ENCODE measurements around the gene GUCA1A.

DNA sequence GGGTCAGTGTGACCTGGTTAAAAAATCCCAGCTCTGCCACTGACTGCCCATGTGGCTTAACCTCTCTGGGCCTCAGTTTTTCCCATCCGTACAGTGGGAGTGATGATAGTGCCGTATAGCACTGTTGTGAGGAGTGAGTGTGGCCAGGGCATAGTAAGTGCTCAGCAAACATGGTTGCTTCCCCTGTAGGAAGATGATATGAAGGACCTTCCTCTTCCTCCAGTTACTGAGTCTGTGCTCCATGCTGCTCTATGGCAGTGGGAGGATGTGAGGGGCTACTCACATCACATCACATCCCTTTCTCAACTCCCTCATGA, 43.8 kb upstream of the GUCA1A start:
- TF ChIP-seq, protein P1, sequence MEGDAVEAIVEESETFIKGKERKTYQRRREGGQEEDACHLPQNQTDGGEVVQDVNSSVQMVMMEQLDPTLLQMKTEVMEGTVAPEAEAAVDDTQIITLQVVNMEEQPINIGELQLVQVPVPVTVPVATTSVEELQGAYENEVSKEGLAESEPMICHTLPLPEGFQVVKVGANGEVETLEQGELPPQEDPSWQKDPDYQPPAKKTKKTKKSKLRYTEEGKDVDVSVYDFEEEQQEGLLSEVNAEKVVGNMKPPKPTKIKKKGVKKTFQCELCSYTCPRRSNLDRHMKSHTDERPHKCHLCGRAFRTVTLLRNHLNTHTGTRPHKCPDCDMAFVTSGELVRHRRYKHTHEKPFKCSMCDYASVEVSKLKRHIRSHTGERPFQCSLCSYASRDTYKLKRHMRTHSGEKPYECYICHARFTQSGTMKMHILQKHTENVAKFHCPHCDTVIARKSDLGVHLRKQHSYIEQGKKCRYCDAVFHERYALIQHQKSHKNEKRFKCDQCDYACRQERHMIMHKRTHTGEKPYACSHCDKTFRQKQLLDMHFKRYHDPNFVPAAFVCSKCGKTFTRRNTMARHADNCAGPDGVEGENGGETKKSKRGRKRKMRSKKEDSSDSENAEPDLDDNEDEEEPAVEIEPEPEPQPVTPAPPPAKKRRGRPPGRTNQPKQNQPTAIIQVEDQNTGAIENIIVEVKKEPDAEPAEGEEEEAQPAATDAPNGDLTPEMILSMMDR (IDR thresholded peaks at IDR 0.05) = no peak
- no peak for TF ChIP-seq POLR2A (IDR thresholded peaks at IDR 0.05)

All from right lobe of liver (tissue), 4 donors.